Gastroesophageal sphincter (tissue), 3 donors: ENCODE measurements around the gene SMURF2.

ENCODE experiments used
- POLR2AphosphoS5 ChIP-seq: sonication (generic); formaldehyde crosslinking; IDR thresholded peaks from one replicate; pipeline ENCODE4 v1.6.1; 2017; ENCODE audit warnings: antibody characterized with exemption
- TF ChIP-seq, protein P1 (sequence below), 4 experiments: fragments of 200-600 bp in 2 of 4; fragments of 450-650 bp in 2 of 4; sonication (generic) in 1 of 4; IDR thresholded peaks; one replicate each; pipeline ENCODE4 v1.5.1; 2017 to 2019; ENCODE audit warnings: antibody characterized with exemption in 4 of 4, mild to moderate bottlenecking in 2 of 4, moderate library complexity in 2 of 4

DNA sequence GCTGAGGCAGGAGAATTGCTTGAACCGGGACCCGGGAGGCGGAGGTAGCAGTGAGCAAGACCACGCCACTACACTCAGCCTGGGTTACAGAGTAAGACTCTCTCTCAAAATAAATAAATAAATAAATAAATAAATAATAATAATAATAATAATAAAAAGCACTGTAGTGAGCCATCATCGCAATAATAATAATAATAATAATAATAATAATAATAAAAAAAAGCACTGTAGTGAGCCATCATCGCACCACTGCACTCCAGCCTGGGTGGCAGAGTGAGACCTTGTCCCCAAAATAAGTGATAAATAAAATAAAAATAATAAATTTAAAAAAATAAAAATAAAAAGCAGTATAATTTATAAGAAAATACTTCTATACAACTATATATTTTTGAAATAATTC, 40.3 kb downstream of the SMURF2 start:
- no peak for TF ChIP-seq POLR2AphosphoS5
- TF ChIP-seq, protein P1, sequence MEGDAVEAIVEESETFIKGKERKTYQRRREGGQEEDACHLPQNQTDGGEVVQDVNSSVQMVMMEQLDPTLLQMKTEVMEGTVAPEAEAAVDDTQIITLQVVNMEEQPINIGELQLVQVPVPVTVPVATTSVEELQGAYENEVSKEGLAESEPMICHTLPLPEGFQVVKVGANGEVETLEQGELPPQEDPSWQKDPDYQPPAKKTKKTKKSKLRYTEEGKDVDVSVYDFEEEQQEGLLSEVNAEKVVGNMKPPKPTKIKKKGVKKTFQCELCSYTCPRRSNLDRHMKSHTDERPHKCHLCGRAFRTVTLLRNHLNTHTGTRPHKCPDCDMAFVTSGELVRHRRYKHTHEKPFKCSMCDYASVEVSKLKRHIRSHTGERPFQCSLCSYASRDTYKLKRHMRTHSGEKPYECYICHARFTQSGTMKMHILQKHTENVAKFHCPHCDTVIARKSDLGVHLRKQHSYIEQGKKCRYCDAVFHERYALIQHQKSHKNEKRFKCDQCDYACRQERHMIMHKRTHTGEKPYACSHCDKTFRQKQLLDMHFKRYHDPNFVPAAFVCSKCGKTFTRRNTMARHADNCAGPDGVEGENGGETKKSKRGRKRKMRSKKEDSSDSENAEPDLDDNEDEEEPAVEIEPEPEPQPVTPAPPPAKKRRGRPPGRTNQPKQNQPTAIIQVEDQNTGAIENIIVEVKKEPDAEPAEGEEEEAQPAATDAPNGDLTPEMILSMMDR (IDR thresholded peaks at IDR 0.05) = no peak
